WTC11 (cell line): ENCODE data around the gene NKD1. TPM values are rescaled to one million over a fixed set of nuclear protein-coding genes. Genes with fewer than 3 reads are reported as not detected.

Experiments used
- ATAC-seq: fragments of 200-7000 bp; cut with Tn5 transposase; 2 replicates; pipeline ENCODE4 v1.10.0; 2021; ENCODE audit warnings: mild to moderate bottlenecking, moderate library complexity
- CTCF ChIA-PET: fragments of 300-600 bp; sonication (Branson Sonifier 250); formaldehyde crosslinking; loops from one replicate; lab custom pipeline; 2021; ENCODE audit warnings: antibody characterized with exemption; lab: Charles Lee
- POLR2A ChIA-PET: fragments of 350-600 bp; sonication (Branson Sonifier 250); formaldehyde crosslinking; loops from one replicate; lab custom pipeline; 2021; ENCODE audit warnings: antibody characterized with exemption; lab: Charles Lee
- DNase-seq: peaks from one replicate; pipeline ENCODE4 v3.0.0; 2021; ENCODE audit warnings: low spot score
- H3K27ac Mint-ChIP-seq: 2 replicates; pipeline ENCODE4 v1.8.0; 2021; ENCODE audit warnings: mixed read lengths
- H3K27me3 Mint-ChIP-seq: 2 replicates; pipeline ENCODE4 v1.8.0; 2021; ENCODE audit warnings: low read depth, mild to moderate bottlenecking, moderate library complexity, mixed read lengths
- H3K36me3 Mint-ChIP-seq: 2 replicates; pipeline ENCODE4 v1.8.0; 2021; ENCODE audit warnings: mixed read lengths
- H3K4me1 Mint-ChIP-seq: 2 replicates; pipeline ENCODE4 v1.8.0; 2022; ENCODE audit warnings: mixed read lengths
- H3K4me3 Mint-ChIP-seq: 2 replicates; pipeline ENCODE4 v1.8.0; 2021; ENCODE audit warnings: mild to moderate bottlenecking, moderate library complexity, mixed read lengths
- H3K9me3 Mint-ChIP-seq: 2 replicates; pipeline ENCODE4 v1.8.0; 2021; ENCODE audit warnings: mixed read lengths
- EMX1 ChIP-seq: fragments of 250-450 bp; sonication (Bioruptor Pico); IDR thresholded peaks from 2 replicates; pipeline ENCODE4 v1.8.0; 2021; ENCODE audit warnings: mild to moderate bottlenecking
- ESRRA ChIP-seq: sonication (generic); formaldehyde crosslinking; IDR thresholded peaks from 2 replicates; pipeline ENCODE4 v1.8.1; 2022; ENCODE audit warnings: mild to moderate bottlenecking, missing genetic modification reagents, borderline replicate concordance
- FOXJ3 ChIP-seq: sonication (generic); formaldehyde crosslinking; IDR thresholded peaks from 2 replicates; pipeline ENCODE4 v1.9.0; 2021; ENCODE audit warnings: missing genetic modification reagents, mild to moderate bottlenecking, borderline replicate concordance
- FOXP1 ChIP-seq: sonication (generic); formaldehyde crosslinking; IDR thresholded peaks from 2 replicates; pipeline ENCODE4 v1.8.0; 2022; ENCODE audit warnings: missing genetic modification reagents, mild to moderate bottlenecking, moderate library complexity, borderline replicate concordance
- JAZF1 ChIP-seq: fragments of 250-450 bp; sonication (Bioruptor Pico); IDR thresholded peaks from 2 replicates; pipeline ENCODE4 v1.9.0; 2021; ENCODE audit warnings: moderate library complexity, mild to moderate bottlenecking, inconsistent platforms
- NFYB ChIP-seq: sonication (generic); formaldehyde crosslinking; conservative IDR thresholded peaks from 2 replicates; pipeline ENCODE4 v1.8.0; 2022; ENCODE audit warnings: low read depth, missing genetic modification reagents
- SP1 ChIP-seq: sonication (generic); formaldehyde crosslinking; conservative IDR thresholded peaks from 2 replicates; pipeline ENCODE4 v1.8.1; 2022; ENCODE audit warnings: missing genetic modification reagents
- total RNA-seq: library from RNA; stranded (reverse); gene quantifications from 3 replicates; pipeline ENCODE4 v1.2.3, GENCODE V29; 2021
- TF ChIP-seq, protein P1 (sequence below): sonication (generic); formaldehyde crosslinking; IDR thresholded peaks from 2 replicates; pipeline ENCODE4 v1.8.1; 2023; ENCODE audit warnings: mild to moderate bottlenecking, missing genetic modification reagents
- TF ChIP-seq, protein P2 (sequence below): sonication (generic); formaldehyde crosslinking; IDR thresholded peaks from 2 replicates; pipeline ENCODE4 v1.8.1; 2022; ENCODE audit warnings: low read depth, mild to moderate bottlenecking, moderate library complexity, missing genetic modification reagents, borderline replicate concordance
- TF ChIP-seq, protein P3 (sequence below): sonication (generic); formaldehyde crosslinking; conservative IDR thresholded peaks from 2 replicates; pipeline ENCODE4 v1.8.1; 2022; ENCODE audit warnings: mild to moderate bottlenecking, missing genetic modification reagents
- TF ChIP-seq, protein P4 (sequence below): fragments of 250-450 bp; sonication (Bioruptor Pico); IDR thresholded peaks from 2 replicates; pipeline ENCODE4 v1.9.0; 2021; ENCODE audit warnings: mild to moderate bottlenecking
- TF ChIP-seq, protein P5 (sequence below): fragments of 200-600 bp; IDR thresholded peaks from 2 replicates; pipeline ENCODE4 v1.8.0; 2022; ENCODE audit warnings: antibody characterized with exemption
- TF ChIP-seq, protein P6 (sequence below): sonication (generic); formaldehyde crosslinking; IDR thresholded peaks from 2 replicates; pipeline ENCODE4 v1.8.0; 2022; ENCODE audit warnings: mild to moderate bottlenecking, missing genetic modification reagents
- TF ChIP-seq, protein P7 (sequence below): fragments of 250-450 bp; sonication (Bioruptor Pico); IDR thresholded peaks from 2 replicates; pipeline ENCODE4 v1.9.0; 2021; ENCODE audit warnings: mild to moderate bottlenecking, borderline replicate concordance
- TF ChIP-seq, protein P8 (sequence below): fragments of 250-450 bp; sonication (Bioruptor Pico); IDR thresholded peaks from 2 replicates; pipeline ENCODE4 v1.9.0; 2021; ENCODE audit warnings: mild to moderate bottlenecking

Gene NKD1
- total RNA-seq, 1 experiment from 2014 or later: 6.0 TPM

DNA sequence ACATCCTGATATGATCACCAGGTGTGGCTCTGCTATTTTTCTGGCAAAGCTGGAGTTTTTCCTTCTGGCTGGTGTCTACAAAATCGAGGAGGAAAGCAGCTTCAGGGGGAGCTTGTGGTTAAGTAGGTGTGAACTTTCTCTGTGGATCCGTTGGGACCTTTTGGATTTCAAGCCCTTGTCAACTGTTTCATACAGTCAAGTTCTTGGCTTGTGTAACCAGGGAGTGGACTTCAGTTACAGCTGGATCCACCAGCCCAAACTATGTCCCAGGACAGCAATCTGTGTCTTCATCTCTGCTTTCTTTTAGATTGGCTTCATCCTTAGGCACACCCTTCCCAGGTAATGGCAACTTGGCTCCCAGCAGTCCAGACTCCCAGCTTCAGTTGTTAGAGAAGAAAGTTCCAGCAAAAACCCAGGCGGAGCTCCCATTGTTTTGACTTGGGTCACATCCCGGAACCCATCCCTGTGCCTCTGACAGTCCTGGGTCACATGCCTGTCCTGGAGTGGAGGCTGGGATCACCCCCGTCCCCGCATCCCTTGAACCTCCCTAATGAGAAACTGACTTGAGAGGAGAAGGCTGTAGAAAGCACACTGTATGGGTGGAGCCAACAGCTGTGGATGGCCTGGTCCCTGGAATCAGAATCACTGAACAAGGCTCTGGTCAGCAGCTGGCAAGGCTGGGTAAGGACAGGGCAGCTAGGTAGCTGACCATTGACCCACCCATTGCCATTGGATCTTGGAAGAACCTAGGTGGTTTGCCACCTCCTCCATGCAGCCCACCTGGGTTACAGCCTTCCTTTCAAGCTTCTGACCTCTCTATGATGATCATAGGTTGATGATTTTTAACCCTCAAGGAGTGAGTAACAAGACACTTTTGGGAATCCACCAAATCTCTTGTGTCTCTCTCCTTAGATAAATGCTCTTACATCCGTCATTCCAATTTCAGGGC, 18.1 kb downstream of the NKD1 start (continued):
- TF ChIP-seq, protein P1, sequence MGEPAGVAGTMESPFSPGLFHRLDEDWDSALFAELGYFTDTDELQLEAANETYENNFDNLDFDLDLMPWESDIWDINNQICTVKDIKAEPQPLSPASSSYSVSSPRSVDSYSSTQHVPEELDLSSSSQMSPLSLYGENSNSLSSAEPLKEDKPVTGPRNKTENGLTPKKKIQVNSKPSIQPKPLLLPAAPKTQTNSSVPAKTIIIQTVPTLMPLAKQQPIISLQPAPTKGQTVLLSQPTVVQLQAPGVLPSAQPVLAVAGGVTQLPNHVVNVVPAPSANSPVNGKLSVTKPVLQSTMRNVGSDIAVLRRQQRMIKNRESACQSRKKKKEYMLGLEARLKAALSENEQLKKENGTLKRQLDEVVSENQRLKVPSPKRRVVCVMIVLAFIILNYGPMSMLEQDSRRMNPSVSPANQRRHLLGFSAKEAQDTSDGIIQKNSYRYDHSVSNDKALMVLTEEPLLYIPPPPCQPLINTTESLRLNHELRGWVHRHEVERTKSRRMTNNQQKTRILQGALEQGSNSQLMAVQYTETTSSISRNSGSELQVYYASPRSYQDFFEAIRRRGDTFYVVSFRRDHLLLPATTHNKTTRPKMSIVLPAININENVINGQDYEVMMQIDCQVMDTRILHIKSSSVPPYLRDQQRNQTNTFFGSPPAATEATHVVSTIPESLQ (CRISPR knock-in tag): no peak

DNA sequence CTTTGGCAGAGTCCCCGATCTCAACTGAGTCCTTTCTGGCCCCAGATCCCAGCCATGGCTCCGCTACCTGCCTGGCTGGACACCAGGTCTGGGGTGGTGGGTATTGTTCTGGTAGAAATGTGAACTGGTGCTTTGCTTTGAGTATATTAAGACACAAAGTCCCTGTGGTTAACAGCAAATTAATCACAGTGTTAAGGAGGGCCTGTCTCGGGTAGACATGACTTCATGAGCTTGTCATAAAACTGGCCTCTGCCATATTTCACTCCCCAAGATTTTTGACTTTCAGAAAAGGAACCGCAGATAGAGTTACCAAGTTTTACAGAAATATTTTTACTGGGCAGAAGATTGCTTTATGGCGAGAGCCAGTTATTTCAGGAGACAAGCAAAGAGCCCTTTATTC, 19.5 kb downstream of the NKD1 start:
- ATAC-seq: no peak
- DNase-seq: no peak
- H3K4me3 Mint-ChIP-seq: no peak overlapping the region
- CTCF ChIA-PET: interaction anchor here (2.3 kb wide), 1 partner anchor 98 kb away, joined by 10 read pairs; no protein-coding TSS in a partner anchor
- H3K27me3 Mint-ChIP-seq: no peaks in the 10 kb centered on the region
- no peak for TF ChIP-seq JAZF1 (CRISPR knock-in tag)
- no peak for TF ChIP-seq EMX1 (CRISPR knock-in tag)
- TF ChIP-seq, protein P2, sequence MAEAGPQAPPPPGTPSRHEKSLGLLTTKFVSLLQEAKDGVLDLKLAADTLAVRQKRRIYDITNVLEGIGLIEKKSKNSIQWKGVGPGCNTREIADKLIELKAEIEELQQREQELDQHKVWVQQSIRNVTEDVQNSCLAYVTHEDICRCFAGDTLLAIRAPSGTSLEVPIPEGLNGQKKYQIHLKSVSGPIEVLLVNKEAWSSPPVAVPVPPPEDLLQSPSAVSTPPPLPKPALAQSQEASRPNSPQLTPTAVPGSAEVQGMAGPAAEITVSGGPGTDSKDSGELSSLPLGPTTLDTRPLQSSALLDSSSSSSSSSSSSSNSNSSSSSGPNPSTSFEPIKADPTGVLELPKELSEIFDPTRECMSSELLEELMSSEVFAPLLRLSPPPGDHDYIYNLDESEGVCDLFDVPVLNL (CRISPR knock-in tag): no peak
- TF ChIP-seq, protein P3, sequence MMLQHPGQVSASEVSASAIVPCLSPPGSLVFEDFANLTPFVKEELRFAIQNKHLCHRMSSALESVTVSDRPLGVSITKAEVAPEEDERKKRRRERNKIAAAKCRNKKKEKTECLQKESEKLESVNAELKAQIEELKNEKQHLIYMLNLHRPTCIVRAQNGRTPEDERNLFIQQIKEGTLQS (CRISPR knock-in tag): no peak
- no peak for TF ChIP-seq FOXP1 (CRISPR knock-in tag)
- no peak for TF ChIP-seq NFYB (CRISPR knock-in tag)
- TF ChIP-seq, protein P4, sequence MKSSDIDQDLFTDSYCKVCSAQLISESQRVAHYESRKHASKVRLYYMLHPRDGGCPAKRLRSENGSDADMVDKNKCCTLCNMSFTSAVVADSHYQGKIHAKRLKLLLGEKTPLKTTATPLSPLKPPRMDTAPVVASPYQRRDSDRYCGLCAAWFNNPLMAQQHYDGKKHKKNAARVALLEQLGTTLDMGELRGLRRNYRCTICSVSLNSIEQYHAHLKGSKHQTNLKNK: no peak
- TF ChIP-seq, protein P5, sequence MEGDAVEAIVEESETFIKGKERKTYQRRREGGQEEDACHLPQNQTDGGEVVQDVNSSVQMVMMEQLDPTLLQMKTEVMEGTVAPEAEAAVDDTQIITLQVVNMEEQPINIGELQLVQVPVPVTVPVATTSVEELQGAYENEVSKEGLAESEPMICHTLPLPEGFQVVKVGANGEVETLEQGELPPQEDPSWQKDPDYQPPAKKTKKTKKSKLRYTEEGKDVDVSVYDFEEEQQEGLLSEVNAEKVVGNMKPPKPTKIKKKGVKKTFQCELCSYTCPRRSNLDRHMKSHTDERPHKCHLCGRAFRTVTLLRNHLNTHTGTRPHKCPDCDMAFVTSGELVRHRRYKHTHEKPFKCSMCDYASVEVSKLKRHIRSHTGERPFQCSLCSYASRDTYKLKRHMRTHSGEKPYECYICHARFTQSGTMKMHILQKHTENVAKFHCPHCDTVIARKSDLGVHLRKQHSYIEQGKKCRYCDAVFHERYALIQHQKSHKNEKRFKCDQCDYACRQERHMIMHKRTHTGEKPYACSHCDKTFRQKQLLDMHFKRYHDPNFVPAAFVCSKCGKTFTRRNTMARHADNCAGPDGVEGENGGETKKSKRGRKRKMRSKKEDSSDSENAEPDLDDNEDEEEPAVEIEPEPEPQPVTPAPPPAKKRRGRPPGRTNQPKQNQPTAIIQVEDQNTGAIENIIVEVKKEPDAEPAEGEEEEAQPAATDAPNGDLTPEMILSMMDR: no peak
- no peak for TF ChIP-seq SP1 (CRISPR knock-in tag)
- no peak for TF ChIP-seq ESRRA (CRISPR knock-in tag)
- TF ChIP-seq, protein P6, sequence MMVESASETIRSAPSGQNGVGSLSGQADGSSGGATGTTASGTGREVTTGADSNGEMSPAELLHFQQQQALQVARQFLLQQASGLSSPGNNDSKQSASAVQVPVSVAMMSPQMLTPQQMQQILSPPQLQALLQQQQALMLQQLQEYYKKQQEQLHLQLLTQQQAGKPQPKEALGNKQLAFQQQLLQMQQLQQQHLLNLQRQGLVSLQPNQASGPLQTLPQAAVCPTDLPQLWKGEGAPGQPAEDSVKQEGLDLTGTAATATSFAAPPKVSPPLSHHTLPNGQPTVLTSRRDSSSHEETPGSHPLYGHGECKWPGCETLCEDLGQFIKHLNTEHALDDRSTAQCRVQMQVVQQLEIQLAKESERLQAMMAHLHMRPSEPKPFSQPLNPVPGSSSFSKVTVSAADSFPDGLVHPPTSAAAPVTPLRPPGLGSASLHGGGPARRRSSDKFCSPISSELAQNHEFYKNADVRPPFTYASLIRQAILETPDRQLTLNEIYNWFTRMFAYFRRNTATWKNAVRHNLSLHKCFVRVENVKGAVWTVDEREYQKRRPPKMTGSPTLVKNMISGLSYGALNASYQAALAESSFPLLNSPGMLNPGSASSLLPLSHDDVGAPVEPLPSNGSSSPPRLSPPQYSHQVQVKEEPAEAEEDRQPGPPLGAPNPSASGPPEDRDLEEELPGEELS: no peak
- TF ChIP-seq, protein P7, sequence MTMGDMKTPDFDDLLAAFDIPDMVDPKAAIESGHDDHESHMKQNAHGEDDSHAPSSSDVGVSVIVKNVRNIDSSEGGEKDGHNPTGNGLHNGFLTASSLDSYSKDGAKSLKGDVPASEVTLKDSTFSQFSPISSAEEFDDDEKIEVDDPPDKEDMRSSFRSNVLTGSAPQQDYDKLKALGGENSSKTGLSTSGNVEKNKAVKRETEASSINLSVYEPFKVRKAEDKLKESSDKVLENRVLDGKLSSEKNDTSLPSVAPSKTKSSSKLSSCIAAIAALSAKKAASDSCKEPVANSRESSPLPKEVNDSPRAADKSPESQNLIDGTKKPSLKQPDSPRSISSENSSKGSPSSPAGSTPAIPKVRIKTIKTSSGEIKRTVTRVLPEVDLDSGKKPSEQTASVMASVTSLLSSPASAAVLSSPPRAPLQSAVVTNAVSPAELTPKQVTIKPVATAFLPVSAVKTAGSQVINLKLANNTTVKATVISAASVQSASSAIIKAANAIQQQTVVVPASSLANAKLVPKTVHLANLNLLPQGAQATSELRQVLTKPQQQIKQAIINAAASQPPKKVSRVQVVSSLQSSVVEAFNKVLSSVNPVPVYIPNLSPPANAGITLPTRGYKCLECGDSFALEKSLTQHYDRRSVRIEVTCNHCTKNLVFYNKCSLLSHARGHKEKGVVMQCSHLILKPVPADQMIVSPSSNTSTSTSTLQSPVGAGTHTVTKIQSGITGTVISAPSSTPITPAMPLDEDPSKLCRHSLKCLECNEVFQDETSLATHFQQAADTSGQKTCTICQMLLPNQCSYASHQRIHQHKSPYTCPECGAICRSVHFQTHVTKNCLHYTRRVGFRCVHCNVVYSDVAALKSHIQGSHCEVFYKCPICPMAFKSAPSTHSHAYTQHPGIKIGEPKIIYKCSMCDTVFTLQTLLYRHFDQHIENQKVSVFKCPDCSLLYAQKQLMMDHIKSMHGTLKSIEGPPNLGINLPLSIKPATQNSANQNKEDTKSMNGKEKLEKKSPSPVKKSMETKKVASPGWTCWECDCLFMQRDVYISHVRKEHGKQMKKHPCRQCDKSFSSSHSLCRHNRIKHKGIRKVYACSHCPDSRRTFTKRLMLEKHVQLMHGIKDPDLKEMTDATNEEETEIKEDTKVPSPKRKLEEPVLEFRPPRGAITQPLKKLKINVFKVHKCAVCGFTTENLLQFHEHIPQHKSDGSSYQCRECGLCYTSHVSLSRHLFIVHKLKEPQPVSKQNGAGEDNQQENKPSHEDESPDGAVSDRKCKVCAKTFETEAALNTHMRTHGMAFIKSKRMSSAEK: no peak
- no peak for TF ChIP-seq FOXJ3 (CRISPR knock-in tag)
- TF ChIP-seq, protein P8, sequence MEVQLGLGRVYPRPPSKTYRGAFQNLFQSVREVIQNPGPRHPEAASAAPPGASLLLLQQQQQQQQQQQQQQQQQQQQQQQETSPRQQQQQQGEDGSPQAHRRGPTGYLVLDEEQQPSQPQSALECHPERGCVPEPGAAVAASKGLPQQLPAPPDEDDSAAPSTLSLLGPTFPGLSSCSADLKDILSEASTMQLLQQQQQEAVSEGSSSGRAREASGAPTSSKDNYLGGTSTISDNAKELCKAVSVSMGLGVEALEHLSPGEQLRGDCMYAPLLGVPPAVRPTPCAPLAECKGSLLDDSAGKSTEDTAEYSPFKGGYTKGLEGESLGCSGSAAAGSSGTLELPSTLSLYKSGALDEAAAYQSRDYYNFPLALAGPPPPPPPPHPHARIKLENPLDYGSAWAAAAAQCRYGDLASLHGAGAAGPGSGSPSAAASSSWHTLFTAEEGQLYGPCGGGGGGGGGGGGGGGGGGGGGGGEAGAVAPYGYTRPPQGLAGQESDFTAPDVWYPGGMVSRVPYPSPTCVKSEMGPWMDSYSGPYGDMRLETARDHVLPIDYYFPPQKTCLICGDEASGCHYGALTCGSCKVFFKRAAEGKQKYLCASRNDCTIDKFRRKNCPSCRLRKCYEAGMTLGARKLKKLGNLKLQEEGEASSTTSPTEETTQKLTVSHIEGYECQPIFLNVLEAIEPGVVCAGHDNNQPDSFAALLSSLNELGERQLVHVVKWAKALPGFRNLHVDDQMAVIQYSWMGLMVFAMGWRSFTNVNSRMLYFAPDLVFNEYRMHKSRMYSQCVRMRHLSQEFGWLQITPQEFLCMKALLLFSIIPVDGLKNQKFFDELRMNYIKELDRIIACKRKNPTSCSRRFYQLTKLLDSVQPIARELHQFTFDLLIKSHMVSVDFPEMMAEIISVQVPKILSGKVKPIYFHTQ (CRISPR knock-in tag): no peak
- H3K27ac Mint-ChIP-seq: no peak overlapping the region
- POLR2A ChIA-PET: no interaction called here
- peaks cover 21% of the 10 kb centered on the region for H3K4me1 Mint-ChIP-seq
- H3K9me3 Mint-ChIP-seq: no peaks in the 10 kb centered on the region
- H3K36me3 Mint-ChIP-seq: no peaks in the 10 kb centered on the region
